Breast epithelium (tissue), 4 donors: ENCODE data around the gene SLC5A10. TPM values are rescaled to one million over a fixed set of nuclear protein-coding genes. Genes with fewer than 3 reads are reported as not detected.

Experiments
- DNase-seq, 2 donors: peaks; one replicate each; pipeline ENCODE4 v3.0.0-alpha.2; 2019; ENCODE audit warnings: low spot score in 2 of 2
- H3K27ac ChIP-seq, 2 donors: fragments of 200-600 bp; sonication (generic) in 1 of 2; one replicate each; pipeline ENCODE4 v1.5.1; 2016 to 2019; ENCODE audit warnings: mild to moderate bottlenecking in 1 of 2
- H3K27me3 ChIP-seq, 2 donors: fragments of 200-600 bp; sonication (generic) in 1 of 2; one replicate each; pipeline versions ENCODE4 v1.5.1 to v1.6.0; 2017 to 2019; ENCODE audit warnings: control low read depth in 1 of 2, mild to moderate bottlenecking in 1 of 2
- H3K36me3 ChIP-seq: fragments of 200-600 bp; one replicate; pipeline ENCODE4 v1.5.1; 2019
- H3K4me1 ChIP-seq, 2 donors: fragments of 200-600 bp; sonication (generic); one replicate each; pipeline ENCODE4 v1.5.1; 2016 to 2019; ENCODE audit warnings: control low read depth in 1 of 2
- H3K4me3 ChIP-seq, 3 donors: fragments of 200-600 bp; sonication (generic); 1 replicate in 2 of 3; 2 replicates in 1 of 3; pipeline ENCODE4 v1.5.1; 2016 to 2019; ENCODE audit warnings: mild to moderate bottlenecking in 3 of 3, moderate library complexity in 2 of 3
- H3K9me3 ChIP-seq, 2 donors: fragments of 200-600 bp; sonication (generic) in 1 of 2; one replicate each; pipeline ENCODE4 v1.5.1; 2016 to 2019; ENCODE audit warnings: control low read depth in 1 of 2
- POLR2A ChIP-seq: fragments of 450-650 bp; IDR thresholded peaks from one replicate; pipeline ENCODE4 v1.6.1; 2016; ENCODE audit warnings: antibody characterized with exemption, mild to moderate bottlenecking, moderate library complexity
- POLR2AphosphoS5 ChIP-seq, 3 donors: sonication (generic); formaldehyde crosslinking; IDR thresholded peaks; one replicate each; pipeline ENCODE4 v1.6.1; 2017; ENCODE audit warnings: antibody characterized with exemption in 3 of 3
- intact Hi-C: fragments of 100-400 bp; cut with DNase I; formaldehyde crosslinking; loops from one replicate; pipeline ENCODE4 v1.15.1; 2023; ENCODE audit warnings: low total_unique reads
- total RNA-seq, 3 donors: library from RNA; depleted of rRNA; stranded (reverse); fragments of >200 nt; gene quantifications; one replicate each; pipeline ENCODE4 v1.1.0, GENCODE V29; 2016
- TF ChIP-seq, protein P1 (sequence below), 3 donors: fragments of 450-650 bp; IDR thresholded peaks; one replicate each; pipeline ENCODE4 v1.5.1; 2016 to 2017; ENCODE audit warnings: antibody characterized with exemption in 3 of 3, mild to moderate bottlenecking in 3 of 3, moderate library complexity in 3 of 3

Gene SLC5A10
- total RNA-seq, 3 donors from 2014 or later = 0.29 TPM; not detected in 2

DNA sequence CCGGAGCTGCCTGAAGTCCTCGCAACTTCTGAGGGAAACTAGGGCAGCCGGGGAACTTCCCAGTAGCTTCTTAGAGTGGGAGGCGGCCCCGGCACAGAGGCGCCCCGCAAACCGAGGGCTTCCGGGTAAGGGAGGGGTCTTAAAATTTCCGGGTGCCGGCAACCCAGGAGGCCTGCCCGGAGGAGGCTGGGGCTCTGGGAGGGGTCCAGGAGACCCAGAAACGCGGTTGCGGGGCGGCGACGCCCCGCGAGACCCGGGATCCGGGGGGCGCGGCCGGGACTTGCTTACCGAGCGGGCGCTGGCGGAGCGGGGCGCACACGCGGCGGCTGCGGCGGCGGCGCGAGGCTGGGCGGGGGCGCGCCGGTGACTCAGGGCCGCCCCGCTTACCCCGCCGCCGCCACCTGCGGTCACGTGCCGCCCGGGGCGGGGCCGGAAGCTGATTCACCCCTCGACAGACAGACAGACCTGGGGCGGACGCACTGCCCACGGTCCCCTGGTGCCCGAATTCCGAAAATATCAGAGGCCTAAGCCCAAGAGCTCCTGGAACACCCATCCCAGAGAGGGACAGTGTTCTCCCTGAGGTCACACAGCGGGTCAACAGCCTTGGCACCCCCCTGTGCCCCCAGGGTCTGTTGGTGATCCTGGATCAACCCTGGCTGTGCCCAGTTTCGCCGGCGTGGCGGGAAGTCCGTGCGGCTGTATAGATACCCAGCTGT lies 52.6 kb downstream of the SLC5A10 start, which contains the start of gene FAM83G:
FAM83G (minus strand) TSS at position 344 of the 716 bp plus-strand sequence. CDS start 723 bp downstream, outside the sequence.
- Histone ChIP-seq H3K27ac (peak within 1 kb of the TSS; percentile 84 to 86), H3K27me3 (no peaks in the 10 kb centered on the region), H3K4me3 (peak within 1 kb of the TSS; percentile 46 to 75 (median 70)), H3K4me1 (no peaks in the 10 kb centered on the region), H3K36me3 (no peaks in the 10 kb centered on the region), H3K9me3 (no peaks in the 10 kb centered on the region)
- intact Hi-C loops = no loop called here
- TF ChIP-seq POLR2AphosphoS5 (IDR thresholded peaks at IDR 0.05) (peak in 1 of 3 donors; percentile 72), POLR2A (no peak)
- TF ChIP-seq, protein P1, sequence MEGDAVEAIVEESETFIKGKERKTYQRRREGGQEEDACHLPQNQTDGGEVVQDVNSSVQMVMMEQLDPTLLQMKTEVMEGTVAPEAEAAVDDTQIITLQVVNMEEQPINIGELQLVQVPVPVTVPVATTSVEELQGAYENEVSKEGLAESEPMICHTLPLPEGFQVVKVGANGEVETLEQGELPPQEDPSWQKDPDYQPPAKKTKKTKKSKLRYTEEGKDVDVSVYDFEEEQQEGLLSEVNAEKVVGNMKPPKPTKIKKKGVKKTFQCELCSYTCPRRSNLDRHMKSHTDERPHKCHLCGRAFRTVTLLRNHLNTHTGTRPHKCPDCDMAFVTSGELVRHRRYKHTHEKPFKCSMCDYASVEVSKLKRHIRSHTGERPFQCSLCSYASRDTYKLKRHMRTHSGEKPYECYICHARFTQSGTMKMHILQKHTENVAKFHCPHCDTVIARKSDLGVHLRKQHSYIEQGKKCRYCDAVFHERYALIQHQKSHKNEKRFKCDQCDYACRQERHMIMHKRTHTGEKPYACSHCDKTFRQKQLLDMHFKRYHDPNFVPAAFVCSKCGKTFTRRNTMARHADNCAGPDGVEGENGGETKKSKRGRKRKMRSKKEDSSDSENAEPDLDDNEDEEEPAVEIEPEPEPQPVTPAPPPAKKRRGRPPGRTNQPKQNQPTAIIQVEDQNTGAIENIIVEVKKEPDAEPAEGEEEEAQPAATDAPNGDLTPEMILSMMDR (IDR thresholded peaks at IDR 0.05) = no peak
- DNase-seq = peak; percentile 80 to 87

GRCh38 chr17:19005137-19005773 lies 53.3 kb downstream of the SLC5A10 start:
- intact Hi-C loops = no loop called here
- Histone ChIP-seq H3K9me3 (no peaks in the 10 kb centered on the region), H3K27me3 (no peaks in the 10 kb centered on the region), H3K27ac (peak overlapping the region; percentile 84 to 86), H3K36me3 (no peaks in the 10 kb centered on the region), H3K4me3 (peak overlapping the region; percentile 46 to 75 (median 70)), H3K4me1 (no peaks in the 10 kb centered on the region)
- TF ChIP-seq, protein P1 (IDR thresholded peaks at IDR 0.05) = no peak
- TF ChIP-seq POLR2A = no peak
- no peak for TF ChIP-seq POLR2AphosphoS5 (IDR thresholded peaks at IDR 0.05)
- no peak for DNase-seq

DNA sequence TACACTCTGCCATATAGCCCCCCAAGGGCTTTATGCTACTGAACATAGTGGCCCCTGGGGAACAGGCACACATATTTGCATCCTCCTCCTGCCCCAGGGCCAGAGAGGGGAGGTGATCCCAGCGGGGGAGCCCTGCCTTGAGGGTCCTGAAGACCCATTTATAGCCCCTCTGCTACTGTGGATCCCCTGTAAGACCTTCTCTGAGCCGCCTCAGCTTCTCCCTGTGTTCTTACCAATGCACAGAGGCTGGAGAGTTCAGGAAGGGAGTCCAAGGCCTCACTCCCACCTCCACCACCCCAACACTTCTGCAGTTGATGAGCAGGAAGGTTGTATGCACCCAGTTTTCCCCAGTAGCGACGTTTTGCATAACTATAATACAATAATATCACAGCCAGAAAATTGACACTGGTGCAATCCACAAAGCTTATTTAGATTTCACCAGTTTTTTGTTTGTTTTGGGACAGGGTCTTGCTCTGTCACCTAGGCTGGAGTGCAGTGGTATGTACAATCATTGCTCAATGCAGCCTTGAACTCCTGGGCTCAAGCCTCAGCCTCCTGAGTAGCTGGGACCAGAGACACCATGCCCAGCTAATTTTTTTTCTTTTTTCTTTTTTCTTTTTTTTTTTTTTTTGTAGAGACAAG lies 53.9 kb downstream of the SLC5A10 start:
- TF ChIP-seq POLR2AphosphoS5 (IDR thresholded peaks at IDR 0.05) = no peak
- TF ChIP-seq POLR2A = no peak
- TF ChIP-seq, protein P1 (IDR thresholded peaks at IDR 0.05) = no peak
- Histone ChIP-seq H3K36me3 (no peaks in the 10 kb centered on the region), H3K9me3 (no peaks in the 10 kb centered on the region), H3K4me3 (no peak overlapping the region), H3K27ac (no peak overlapping the region), H3K4me1 (no peaks in the 10 kb centered on the region), H3K27me3 (no peaks in the 10 kb centered on the region)
- intact Hi-C loops = no loop called here
- DNase-seq = no peak

DNA sequence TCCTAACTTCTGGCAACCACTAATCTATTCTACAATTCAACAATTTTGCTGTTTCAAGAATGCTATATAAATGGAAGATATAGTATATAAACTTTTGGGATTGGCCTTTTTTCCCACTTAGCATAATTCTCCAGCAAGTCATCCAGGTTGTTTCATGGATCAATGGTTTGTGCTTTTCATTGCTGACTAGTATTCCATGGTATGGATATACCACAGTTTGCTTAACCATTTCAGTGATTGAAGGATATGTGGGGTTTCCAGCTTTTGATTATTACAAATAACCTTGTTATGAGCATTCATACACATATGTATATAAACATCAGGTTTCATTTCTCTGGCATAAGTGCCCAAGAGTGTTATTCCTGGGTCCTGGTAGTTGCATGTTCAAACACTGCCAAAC lies 54.7 kb downstream of the SLC5A10 start:
- intact Hi-C loops = no loop called here
- TF ChIP-seq, protein P1 (IDR thresholded peaks at IDR 0.05) = no peak
- TF ChIP-seq POLR2AphosphoS5 (IDR thresholded peaks at IDR 0.05) (no peak), POLR2A (no peak)
- H3K9me3 ChIP-seq = no peaks in the 10 kb centered on the region
- H3K36me3 ChIP-seq = no peaks in the 10 kb centered on the region
- H3K27ac ChIP-seq = no peak overlapping the region
- DNase-seq = no peak
- no peaks in the 10 kb centered on the region for H3K4me1 ChIP-seq
- no peaks in the 10 kb centered on the region for H3K27me3 ChIP-seq
- no peak overlapping the region for H3K4me3 ChIP-seq

GRCh38 chr17:19009970-19010369 lies 58.0 kb downstream of the SLC5A10 start:
- no peaks in the 10 kb centered on the region for H3K4me1 ChIP-seq

More at GRCh38 chr17:19009970-19010369, 58.0 kb downstream of the SLC5A10 start:
- no peak for DNase-seq
- H3K4me3 ChIP-seq = no peak overlapping the region
- TF ChIP-seq, protein P1 (IDR thresholded peaks at IDR 0.05) = no peak
- no peak for TF ChIP-seq POLR2AphosphoS5 (IDR thresholded peaks at IDR 0.05)
- no peak for TF ChIP-seq POLR2A
- intact Hi-C loops = no loop called here
- no peaks in the 10 kb centered on the region for H3K9me3 ChIP-seq
- H3K27ac ChIP-seq = no peak overlapping the region
- no peaks in the 10 kb centered on the region for H3K36me3 ChIP-seq
- H3K27me3 ChIP-seq = no peaks in the 10 kb centered on the region
